NCI-H748 treated with DMSO at 0.1 percent for 48 hours (cell line): ENCODE data around the gene ACSS1.

ENCODE experiments used
- DNase-seq: peaks from one replicate; lab custom pipeline; 2025; lab: John Stamatoyannopoulos, UW

Gene ACSS1

GRCh38 chr20:25046181-25046641, 11.7 kb downstream of the ACSS1 start:
- no peak for DNase-seq

- no peak for DNase-seq
Measured at GRCh38 chr20:25045343-25045712, 12.6 kb downstream of the ACSS1 start.

DNA sequence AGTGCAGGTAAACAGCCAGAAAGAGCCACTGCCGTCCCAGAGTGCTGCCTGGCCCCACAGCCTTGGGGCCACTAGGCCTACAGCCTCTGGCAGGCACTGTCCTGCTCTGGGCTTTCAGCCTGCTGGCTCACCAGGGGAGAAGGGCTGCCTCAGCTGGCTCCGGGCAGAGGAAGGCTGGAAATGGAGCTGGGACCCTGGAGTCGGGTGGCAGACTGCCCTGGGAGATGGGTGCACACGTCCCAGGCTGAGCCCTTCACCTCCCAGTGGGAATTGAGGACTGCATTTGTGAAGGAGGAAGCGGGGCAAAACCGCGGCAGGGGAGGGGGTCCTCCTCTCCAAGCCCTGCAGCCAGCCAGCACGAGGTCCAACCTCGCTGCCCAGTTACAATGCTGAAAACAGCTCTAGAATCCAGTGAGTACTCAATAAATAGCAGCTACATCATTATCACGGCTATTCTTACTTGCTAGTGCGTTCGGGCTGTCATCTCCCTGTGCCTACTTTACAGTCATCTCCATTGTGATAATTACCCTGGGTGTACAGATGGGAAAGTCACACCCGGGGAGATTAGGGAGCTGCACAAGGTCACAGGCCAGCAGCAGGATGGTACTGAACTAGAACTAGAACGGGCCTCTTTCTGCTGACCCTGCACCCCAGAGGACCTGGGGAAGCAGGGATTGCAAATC, 13.1 kb downstream of the ACSS1 start:
- no peak for DNase-seq

- no peak for DNase-seq
Measured at GRCh38 chr20:25044261-25044560, 13.7 kb downstream of the ACSS1 start.

DNA sequence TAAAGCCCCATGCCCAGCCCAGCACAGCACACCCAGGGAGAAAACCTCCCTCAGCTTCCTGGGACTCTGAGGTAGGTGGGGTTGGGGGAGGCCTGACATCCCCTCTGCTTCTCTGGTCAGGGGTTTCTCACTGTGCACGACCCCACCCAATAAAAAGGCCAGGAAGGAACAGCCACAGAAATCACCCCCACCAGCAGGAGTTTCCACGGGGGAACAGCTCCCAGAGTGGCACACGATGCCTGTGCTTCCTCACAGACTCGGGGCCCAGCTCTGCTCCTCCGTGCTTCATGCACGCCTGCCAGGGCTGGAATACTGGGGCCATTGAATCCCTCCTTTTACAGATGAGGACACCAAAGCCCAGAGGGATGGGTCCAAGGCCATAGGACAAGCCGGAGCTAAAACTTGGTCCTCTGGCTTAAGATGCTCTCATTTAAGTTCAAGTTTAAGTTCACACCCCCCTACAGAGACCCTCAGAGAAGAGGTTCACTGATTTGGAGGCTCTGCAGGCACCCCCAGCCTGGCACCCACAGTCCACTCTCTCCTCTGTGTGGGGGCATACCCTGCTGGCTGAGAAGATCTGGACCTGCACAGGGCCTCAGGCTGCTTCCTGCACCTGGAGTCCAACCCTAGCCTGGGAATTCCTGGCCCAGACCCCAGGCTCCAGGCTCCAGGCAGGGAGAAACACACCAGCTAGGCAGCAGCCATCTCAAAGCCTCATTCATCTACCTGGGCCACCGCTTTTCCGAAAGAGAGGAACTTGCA, 14.3 kb downstream of the ACSS1 start:
- DNase-seq, result no peak

- no peak for DNase-seq
Measured at GRCh38 chr20:25042531-25043498, 15.1 kb downstream of the ACSS1 start.

GRCh38 chr20:25041813-25042530, 16.0 kb downstream of the ACSS1 start:
- no peak for DNase-seq

- DNase-seq, result no peak
Measured at GRCh38 chr20:25040438-25040831, 17.5 kb downstream of the ACSS1 start.

GRCh38 chr20:25039697-25040437, 18.1 kb downstream of the ACSS1 start:
- no peak for DNase-seq

DNA sequence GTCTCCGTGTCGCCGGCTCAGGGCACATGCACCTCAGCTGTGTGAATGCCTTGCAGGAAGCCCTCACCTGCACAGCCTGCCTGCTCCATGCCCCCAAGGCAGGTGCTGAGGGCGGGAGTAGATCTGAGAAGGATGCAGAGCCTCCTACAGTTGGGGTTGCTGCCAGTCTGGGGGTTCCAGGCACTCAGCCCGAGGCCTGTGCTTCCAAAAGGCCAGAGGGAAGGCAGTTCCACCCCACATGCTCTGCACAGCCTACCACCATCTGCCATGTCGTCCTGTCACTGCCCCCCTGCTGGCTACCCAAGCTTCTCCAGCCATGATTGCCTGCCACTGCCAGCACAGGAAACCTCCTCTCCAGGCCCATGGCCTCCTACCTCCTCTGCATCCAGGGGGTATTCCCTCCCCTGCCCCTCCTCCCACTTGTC, 19.3 kb downstream of the ACSS1 start:
- DNase-seq, result no peak

DNA sequence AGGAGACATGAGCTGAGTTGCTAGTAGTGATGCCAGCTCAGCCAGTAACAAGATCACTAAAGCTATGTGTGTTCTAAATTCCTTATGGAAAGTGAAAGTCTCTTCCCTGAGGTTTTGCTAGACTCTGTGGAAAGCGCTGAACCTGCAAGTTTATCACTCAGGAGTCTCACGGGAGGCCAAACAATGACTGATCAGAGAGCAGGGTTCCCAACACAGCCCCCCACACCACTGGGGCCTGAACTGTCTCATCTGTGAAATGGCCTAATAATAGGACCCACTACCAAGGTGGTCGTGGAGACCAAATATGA, 19.9 kb downstream of the ACSS1 start:
- DNase-seq, result no peak

DNA sequence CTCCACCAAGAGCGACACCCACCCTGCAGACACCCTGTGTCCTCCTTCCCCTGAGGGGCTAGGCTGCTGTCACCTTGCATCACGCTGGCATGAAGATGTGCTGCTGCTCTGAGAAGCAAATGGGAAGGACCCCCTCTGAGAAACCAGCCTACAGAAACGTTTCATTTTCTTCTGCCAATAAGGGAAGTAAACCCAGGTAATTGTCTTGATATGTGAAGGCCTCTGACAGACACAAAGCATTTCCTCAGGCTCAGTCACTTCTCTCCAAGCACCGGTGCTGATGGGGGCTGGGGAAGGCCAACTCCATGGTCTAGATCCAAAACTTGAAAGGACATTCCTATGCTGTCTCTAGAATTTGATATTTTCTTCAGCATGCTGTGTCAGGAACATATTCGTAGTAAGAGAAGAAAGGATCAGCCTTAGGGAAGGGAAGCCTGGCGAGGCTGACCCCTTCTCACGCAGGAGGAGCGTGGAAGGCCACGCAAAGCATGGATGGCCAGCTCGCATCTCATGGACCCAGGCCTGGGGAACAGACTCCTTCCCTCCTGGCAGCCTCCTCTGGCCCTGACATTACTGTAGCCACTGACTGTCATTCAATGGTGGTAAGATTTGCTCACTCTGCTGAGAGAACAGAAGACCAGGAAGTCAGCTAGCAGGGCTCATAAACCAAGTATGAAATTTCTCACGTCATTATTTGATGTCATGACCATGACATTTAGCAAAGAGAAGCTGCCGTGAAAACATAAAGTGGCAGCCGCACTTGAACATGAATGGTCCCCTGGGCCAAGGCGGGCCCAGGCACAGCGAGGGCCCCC, 20.4 kb downstream of the ACSS1 start:
- DNase-seq, result no peak

GRCh38 chr20:25036331-25036936, 21.5 kb downstream of the ACSS1 start:
- DNase-seq, result no peak

DNA sequence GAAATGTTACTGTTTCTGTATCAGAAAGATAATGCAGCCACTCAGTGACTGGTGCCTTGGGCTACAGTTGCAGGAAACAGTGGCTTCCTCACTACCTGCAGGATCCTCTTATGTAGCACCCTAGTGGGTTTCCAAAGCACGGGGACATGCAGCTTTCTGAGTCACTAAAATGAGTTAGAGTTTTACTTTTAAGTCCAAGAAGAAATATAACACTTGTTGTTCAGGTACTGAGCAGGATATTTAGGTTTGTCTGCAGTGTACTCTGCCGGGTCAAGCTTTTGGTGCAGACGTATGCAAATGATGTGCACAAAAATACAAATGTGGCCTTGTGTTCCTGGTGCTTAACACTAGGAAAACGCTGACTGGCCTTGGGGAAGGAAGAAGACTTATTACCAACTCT, 22.0 kb downstream of the ACSS1 start:
- no peak for DNase-seq

DNA sequence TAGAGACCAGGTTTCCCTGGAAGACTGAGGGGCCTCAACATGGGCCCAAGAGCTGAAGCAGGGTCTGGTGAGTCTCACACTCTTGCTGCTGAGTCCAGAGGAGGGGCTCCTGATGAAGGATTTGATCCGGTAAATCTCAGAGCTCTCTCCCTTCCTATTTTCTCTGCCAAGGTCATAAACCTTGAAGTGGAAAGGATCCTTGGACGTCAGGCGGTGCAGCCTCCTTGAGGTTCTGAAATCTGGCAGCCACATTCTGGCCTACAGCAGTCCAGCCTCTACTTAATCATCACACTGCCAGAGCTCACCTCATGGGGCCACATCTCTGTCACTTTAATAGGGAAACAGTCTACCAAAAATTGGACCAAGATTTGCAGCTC, 24.0 kb downstream of the ACSS1 start:
- no peak for DNase-seq

- no peak for DNase-seq
Measured at GRCh38 chr20:25033265-25033923, 24.5 kb downstream of the ACSS1 start.

DNA sequence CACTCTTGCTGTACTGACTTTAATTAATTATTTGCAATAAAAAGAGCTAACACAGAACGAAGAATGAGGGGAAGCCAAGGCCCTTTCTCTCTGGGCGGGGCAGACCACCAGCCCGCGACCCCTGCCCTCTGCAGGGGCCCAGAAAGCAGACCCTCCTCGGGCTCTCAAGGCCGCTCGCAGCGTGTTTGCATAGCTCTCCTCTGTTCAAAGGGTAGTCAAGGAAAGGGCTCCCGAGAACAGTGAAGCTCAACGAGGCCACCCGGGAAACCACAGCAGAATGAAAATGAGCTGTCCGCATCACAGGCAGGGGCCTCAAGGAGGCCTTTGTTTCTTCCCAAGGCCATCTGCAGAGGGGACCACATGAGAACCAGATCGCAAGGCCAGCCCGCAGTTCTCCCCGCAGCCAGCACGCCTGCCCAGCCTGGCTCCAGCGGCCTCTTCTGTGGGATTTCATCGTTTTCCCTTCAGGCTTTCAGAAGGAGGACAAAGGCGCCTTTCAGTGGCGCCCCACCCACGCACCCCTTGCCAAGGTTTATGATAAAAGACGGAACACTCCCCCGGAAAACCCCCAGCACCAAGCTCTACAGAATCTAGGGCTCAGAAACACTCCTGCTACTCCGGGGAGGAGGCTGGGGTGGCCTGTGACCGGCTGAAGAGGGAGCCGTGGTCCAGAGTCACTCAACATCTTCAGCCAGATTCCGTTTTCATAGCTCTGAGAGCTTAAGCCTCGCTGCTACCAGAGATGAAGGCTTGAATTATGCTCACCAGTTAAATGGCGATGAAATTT, 25.3 kb downstream of the ACSS1 start:
- no peak for DNase-seq

GRCh38 chr20:25032065-25032477, 25.9 kb downstream of the ACSS1 start:
- no peak for DNase-seq

DNA sequence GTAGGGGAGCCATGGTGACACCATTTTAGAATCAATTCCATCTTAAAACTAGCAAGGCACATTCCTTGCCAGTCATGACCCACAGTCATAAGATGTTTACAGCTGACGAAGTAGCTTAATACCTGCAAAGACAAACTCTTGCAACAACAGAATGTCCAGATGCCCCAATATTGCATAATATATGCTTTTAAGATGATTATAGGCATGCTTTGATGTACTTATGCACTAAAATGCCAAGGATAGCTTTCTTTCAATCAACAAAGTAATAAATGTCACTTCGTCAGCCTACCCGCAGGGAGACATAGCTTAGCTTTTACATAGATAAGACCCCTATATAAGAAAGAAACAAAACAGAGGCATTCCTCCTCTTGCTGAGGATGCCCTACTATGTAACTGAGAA, 26.7 kb downstream of the ACSS1 start:
- no peak for DNase-seq
